Measurements from ENCODE around the gene BHLHA15.
"Not testable (repeated sequence)": the region's sequence is repeated elsewhere in the genome, so short reads cannot be mapped to it uniquely, and the experiment has no call there.

BHLHA15 gene

GRCh38 chr7:98211676-98212531 lies 665 bp downstream of the BHLHA15 start:
- no peak for DNase-seq

- DNase-seq: no peak
Measured at GRCh38 chr7:98212532-98213041, 1.3 kb downstream of the BHLHA15 start.

DNA sequence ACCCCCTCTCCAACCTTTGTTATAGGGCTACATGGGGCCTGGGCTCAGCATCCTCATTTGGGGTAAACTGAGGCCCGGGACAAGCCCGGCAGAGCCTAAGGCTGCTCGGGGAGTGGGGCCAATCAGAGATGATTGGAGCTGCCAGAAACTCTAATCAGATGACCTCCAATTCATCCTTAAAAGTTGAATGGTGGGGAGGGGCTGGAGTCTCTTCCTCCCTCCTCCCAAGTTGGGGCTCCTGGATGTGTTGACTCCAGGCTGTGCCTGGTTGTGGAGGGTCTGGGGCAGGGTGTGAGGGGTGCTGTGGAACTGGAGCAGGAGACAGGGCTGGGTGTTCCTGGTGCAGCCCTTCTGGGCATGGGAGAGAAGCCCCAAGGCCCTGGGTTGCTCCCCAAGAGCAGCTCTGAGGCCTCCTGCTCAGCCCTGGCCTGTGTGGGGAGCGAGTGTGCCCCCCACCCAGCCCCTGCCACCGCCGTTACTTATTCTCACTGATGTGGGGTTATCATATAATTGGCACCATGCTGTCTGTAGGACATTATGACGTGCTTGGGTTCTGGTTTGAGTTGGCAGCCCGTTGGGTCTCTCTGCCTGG lies 2.2 kb downstream of the BHLHA15 start:
- no peak for DNase-seq

GRCh38 chr7:98213888-98214810 lies 2.9 kb downstream of the BHLHA15 start:
- no peak for DNase-seq

- no peak for DNase-seq
Measured at GRCh38 chr7:98214811-98215321, 3.6 kb downstream of the BHLHA15 start.

DNA sequence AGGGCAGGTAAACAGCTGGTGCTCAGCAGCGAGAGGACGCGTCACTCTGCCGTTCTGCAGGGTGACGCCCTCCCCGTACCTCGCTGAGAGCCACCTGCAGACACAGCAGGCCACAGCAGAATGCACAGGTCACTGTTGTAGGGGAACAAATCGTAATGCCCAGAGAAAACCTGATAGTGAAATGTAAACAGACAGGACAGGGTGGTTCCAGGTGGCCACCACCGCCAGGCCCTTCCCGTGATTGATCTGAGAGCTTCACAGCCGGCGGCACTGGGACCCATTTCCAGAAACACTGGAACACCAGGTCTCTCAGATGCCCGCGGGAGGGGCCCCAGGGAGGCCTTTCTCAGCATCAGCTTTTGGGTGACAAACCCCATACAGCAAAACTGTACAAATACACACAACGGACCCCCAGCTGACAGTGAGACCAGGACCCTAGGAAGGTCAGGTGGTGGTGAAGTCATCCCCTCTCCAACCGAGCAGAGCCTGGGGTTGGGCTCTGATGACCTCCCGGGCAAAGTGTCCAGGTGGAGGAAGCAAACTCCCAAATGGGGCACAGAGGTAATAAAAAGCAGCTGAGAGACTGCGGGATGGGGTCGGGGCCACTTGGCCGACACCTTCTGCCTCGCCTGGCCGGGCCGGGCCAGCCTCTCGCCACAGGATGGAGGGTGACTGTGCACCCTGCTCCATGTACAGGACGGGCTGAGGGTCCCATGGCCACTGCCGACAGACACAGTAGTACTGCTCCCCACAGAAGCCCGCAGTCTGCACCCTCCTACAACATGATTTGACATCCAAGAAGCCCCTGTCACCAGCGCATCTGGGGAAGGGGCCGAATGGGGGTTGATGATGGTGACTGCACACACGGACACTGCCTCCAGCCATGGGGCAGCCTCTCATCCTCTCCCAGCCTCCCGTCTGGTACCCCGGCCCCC lies 4.6 kb downstream of the BHLHA15 start:
- no peak for DNase-seq

- no peak for DNase-seq
Measured at GRCh38 chr7:98216941-98217622, 5.8 kb downstream of the BHLHA15 start.

- no peak for DNase-seq
Measured at GRCh38 chr7:98217623-98218582, 6.7 kb downstream of the BHLHA15 start.

- DNase-seq: not testable (repeated sequence)
Measured at GRCh38 chr7:98219382-98219781, 8.1 kb downstream of the BHLHA15 start.

DNA sequence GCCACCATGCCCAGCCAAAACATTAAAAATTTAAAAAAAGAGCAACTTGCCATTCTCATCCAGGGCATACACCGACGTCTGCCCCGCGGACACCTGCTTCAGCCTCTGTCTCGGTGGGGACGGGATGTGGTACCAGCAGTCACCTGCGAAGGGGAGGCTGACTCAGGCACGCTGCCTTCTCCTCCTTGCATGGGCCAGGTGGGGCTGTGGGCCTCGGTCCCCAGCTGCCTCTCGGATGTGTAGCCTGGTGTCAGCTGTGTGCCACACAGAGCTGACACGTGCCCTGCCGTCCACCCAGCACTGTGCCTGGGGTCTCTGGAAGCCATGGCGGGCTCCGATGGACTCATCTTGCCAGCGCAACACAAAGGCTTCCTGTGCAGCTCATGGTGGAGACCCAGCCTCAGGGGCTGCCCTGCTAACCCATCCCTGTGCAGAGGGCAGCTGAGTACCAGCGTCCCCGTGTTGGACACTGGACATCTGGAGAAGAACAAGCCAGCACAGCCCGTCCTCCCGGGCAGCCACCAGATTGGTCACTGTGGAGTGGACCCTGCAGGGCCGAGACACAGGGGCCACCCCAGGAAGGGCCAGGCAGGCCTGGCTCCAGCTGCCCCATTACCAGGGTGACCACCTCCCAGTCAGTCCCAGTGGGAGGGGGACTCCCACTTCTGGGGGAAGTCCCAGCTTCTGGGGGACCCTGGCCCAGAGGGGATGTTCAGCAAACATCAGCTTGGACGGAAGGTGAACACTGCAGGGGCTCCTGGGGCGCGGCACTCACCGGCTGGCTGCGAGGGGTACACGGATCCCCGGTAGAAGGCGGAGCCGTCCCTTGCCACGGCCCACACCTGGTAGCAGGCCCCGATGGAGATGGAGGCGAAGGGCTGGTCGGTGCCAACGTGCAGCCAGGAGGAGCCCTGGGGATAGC lies 10.6 kb downstream of the BHLHA15 start:
- no peak for DNase-seq

DNA sequence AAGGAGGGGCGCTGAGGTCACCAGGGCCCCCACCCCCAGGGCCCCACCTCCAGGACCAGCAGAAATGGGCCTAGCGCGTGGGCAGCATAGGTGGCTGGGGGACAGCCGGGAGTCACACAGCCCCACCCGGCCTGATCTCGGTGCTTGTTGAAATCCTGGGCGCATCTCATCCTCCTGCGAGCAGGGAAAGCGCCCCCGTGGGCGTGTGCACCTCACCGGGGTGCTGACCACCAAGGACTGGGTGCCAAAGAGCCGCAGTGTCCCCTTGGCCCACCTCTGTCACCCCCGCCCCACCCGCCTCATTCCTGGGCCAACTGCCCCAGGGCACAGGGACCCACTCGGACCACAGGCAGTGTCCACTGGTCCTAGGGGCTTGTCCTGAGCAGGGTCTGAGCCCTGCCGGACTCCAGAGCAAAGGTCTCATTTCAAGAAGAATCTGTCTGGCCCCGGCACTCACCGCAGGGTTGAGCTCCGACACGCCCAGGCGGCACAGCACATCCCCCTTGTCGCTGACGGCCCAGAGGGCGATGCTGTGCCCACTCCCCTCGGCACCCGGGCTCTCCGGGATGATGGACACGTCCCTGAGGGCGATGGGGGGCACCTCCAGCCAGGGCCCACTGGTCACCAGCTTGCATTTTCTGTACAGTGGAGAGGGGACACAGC lies 11.4 kb downstream of the BHLHA15 start:
- DNase-seq: no peak

- DNase-seq: no peak
Measured at GRCh38 chr7:98223351-98223897, 12.2 kb downstream of the BHLHA15 start.

DNA sequence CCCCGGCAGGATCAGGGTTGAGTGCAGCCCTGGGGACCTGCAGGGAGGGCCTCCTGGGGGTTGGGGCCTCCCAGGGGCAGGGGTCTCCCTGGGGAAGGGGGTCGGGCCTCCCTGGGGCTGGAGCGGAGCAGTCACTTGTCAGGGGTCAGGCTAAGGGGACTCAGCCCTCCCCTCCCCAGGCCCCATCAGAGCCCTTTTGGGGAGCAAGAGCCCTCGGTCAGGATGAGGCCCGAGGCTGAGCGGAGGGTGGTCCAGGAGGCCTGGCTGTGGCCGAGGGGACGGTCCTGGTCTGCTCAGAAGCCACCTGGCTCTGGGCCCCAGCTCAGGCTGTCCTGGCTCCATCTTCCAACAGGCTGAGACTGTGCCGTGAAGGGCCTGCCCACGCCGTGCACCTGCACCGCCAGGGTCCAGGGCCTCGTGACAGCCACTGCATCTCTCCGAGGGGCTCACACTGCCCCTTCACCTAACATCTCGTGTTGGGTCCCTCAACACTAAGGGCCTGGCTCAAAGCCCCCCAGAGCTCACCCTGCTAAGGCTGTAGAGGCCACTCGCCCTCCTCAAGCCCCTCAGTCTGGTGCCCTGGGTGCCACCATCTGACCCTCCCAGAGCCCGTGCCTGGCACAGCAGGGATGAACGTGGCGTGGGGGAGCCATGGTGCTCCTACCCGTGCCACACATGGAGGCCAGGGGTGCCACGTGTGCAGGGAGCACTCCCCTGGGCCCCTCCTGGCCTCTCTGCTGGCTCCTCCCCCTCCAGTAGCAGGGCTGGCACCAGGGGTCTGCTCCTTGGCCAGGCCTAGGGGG lies 12.9 kb downstream of the BHLHA15 start:
- DNase-seq: no peak

DNA sequence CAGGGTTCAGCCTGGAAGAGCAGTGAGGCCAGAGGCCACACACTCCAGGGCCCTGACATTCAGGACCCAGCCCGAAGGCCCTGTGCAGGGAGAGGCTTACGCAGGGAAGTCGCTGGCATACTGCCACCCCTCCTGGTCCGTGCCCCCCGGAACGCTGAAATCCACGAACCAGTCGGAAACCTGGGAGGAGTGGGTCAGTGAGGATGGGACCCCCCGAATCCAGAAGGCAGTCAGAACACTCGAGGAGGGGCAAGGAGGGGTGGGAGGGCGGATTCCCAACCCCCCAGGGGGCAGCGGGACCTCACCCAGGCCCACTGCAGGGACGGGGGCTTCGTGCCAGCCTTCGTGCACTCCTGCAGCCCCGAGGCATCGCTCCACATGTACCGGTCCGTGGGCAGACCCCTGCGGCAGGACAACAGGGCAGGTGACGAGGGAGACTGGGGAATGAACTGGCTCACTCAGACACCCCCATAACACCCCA lies 13.5 kb downstream of the BHLHA15 start:
- no peak for DNase-seq

DNA sequence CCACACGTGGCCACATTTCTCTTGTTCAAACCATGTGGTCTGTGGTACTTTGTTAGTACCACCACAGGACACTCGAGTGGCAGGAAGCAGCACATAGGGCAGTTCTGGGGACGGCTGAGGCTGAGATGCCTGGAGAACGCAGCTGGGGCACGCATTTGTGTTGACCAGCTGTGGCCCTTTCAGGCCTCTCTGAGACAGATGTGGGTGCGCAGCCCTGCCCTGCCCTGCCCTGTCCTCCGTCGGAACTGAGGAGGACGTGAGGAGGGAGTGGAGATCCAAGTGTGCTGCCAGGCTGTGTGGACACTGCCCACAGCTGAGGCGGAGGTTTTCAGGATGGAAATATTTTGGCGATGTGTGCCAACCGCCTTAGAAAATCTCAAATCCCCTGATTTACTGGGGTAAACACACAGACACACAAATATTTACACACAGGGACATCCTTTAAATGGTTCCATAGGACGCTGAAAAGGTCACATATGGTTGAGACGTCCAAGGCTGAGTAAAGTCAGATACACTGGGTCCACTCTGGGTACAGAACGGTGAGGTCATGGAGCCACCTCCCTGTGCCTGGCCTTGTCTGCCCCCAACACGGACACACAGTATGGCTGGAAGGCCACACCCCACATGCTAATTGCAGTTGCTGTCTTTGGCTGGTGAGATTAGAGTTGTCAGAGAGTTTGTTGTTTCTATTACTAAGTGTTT lies 14.8 kb downstream of the BHLHA15 start:
- DNase-seq: no peak

DNA sequence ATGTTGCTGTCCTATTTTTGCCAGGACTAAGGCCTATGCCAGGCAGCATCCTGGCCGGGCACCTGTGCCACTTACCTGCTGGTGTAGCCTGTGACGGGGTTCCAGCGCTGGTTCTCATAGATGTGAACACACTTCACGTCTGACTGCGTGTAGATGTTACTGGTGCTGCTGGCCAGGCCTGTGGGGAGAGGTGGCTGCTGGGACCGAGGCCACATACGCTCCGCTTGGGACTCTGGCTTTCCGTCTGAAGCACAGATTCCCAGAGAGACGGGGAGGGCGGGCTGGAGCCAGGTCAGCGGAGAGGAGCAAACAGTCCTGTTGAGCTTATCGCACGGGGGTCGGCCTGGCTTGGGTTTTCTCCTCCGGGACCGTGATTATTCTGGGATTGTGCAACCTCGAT lies 16.7 kb downstream of the BHLHA15 start:
- no peak for DNase-seq
